Measurements from ENCODE around the gene BMPER.
A peak's percentile ranks its signal among the peaks of the same experiment; 100 is the strongest.
"Not testable (repeated sequence)": the region's sequence is repeated elsewhere in the genome, so short reads cannot be mapped to it uniquely, and the experiment has no call there.

Gene BMPER

DNA sequence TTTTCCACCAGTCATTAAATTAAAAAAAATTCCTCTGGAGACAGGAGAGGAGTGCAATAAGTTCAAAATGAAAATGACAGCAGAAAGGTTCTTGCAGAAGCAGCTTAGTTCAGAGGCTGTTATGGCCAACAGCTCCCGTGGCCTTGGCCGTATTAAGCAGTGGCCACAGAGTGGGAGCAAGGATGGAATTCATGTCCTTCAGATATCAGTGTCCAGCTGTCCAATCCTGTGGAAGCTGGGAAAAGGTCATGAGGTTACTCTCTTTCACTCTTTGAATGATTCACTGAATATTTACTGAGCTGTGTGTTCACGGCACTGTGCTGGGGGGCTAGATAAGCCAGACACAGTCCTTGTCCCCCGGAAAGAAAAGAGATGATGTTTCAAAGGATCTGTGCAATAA, 231.8 kb downstream of the BMPER start:
- DNase-seq (ENCODE audit: low read depth): no peak

DNA sequence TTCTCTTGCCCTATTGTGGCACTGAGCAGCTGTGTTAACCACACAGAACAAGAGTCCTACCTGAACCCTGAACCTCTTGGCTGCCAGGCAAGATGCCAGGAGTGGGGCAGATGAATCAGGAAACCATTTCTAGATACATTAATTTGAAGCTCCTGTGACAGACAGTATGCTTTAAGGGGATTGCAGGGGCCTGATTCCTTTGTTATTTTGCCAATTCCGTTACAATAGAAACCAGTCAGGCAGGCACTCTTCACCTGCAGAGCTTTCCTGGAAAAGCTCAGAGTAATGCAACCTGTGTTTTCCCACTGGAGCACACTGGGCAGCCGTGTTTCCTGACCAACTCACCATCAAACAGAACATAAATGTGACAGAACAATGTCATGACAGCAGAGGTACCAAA, 233.1 kb downstream of the BMPER start:
- no peak for DNase-seq (ENCODE audit: low read depth)

GRCh38 chr7:34139086-34139485, 233.7 kb downstream of the BMPER start:
- no peak for DNase-seq (ENCODE audit: low read depth)

GRCh38 chr7:34140066-34140465, 234.7 kb downstream of the BMPER start:
- no peak for DNase-seq (ENCODE audit: low read depth)

DNA sequence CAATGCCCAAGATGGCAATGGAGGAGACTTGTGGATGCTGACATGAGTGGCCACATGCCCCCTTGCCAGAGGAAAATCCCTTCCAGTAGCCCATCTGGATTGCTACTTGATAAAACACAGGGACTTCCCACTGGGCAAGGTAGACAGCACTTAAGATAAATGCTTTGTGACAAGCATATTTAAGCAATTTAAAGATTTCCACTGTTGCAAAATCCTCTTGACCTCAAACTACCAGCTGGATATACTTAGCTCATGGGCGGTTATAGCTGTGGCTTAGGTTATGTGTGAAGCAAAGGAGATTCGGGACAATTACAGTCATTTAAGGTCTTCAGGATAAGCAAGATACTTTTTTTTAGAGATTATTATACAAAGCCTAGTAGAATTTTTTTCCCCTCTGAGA, 238.1 kb downstream of the BMPER start:
- DNase-seq (ENCODE audit: low read depth): peak; percentile 72

- DNase-seq (ENCODE audit: low read depth): no peak
Observed at GRCh38 chr7:34145603-34146002, 240.3 kb downstream of the BMPER start.

DNA sequence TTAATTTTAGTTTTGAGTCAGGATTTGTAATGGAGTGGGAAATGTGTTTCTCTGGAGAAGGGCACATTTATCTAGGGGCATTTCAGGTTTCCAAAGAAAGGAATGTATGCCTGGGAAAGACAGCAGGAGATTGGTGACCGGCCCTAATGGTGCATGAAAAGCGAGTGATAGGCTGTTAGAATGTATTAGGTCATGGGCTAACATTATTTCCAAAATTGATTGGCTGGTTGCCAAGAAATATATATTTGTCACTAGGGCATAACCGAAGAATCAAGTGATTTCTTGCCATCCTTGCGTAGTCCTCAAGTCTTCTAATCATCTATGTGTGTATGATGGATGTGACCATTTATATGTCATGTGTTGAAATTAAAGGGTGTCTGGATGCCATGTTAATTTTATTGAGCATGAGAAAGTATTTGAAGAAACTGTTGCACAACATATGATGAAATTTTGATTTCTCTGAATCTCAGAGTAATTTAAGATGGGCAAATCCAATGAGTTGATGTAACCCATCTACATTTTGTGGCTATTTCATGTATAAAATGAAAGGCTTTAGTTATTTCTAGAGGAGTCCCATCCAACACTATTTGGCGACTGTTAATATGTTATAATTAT, 248.4 kb downstream of the BMPER start:
- no peak for DNase-seq (ENCODE audit: low read depth)

DNA sequence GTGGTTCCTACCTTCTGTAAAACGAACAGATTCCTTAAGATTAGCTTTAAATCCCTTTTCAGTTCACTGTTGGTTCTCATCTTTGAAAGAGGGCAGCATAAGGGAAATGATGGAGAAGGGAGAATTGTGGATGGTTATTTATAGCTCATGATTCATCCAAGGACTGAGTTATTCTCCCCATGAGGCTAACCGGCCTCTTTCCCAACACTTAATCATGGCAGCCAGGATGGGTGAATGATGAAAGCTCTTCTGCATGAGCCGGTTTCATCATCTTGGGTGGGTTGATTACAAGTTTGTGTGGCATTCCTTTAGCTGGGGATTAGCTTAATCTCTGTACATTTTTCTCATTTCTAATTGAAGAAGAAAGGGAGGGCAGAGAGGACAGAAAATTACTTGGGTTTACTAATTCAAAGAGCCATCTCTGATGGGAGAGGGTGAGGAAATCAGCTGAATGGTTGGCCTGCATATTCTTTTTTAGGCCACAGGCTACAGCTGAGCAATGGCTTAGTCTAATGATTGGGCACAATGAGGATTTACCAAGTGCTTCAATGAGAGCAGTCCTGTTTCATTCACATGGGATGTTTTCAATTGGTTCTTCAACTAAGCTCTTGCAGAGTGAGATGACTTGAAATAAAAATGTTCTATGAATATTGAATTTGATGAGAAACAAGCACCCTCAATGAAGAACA, 250.0 kb downstream of the BMPER start:
- DNase-seq (ENCODE audit: low read depth): peak; percentile 98

- DNase-seq (ENCODE audit: low read depth): peak; percentile 73
Observed at GRCh38 chr7:34156336-34156735, 251.0 kb downstream of the BMPER start.

DNA sequence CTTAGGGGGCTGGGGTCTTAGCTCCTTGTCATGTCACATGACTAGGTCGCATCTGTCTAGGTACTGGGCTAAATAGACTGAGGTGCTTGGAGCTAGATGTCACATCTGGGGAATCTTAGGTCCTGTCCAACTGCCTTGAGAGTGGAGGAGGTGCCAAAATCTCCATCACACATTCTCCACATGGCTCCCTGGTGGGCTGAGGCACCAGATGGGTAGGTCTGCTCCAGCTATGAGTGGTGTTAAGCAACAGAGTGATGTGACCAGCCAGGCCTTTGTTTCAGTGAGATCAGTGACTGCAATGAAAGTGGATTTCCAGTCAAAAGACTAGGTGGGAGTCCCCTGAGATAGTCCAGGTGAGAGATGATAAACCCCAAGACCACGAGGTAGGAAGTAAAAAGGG, 251.8 kb downstream of the BMPER start:
- no peak for DNase-seq (ENCODE audit: low read depth)

DNA sequence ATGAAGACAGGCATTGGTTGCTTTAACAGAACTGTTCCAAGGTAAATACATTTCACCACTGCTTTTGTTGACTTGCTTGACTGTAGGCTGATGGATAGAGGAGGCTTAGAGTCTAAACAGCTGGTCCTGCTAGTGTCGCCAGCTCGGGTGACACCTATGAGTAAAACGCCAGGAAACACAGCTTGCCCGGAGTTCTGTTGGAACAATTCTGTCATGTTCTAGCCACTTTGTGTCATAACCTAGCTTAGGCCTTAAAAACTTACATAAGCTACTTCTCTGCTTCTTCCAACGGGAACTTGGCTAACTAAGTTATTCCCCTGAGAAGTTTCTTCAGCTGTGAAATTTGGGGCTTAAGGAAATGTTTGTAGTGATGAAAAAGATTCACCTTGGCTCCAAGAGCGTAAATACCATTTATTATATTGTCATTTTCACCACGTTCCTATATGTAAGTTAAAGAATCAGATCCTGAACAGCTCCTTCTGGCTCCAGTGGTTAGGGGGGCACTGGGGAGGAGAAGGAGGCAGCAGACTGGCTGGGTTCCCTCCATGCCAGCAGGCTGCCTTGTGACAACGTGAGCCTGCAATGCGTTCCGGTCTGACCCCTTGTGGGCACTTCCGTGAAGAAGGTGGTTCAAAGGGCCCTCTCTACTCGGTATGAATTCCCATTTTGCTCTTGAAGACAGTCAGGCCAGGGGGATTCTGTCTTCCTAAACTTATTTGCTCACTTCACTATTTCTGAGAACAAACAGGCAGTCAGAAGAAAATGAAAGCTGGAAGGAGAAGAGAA, 253.2 kb downstream of the BMPER start:
- no peak for DNase-seq (ENCODE audit: low read depth)

DNA sequence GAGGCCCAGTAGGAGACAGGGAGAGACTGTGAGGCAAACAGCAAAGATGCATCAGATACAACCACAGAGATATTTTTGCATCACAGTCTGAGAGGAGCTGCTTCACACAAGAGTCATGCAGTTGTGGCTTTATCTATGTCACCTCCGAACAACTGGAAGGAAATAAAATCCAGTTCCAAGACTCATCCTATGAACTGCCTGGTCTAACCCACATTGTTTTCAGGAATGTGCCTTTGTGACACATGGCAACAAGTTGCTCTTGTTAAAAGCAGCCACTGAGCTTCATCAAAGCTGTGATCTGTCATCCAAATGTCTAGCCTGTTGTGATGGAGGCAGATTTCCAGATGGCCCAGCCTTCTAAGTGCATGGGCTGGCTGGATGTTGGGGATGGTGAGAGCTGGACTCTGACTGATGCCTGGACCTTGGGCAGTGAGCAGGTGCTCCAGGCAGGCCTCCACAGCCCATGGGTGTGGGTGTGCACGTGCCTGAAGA, 255.0 kb downstream of the BMPER start:
- peak; percentile 98 for DNase-seq (ENCODE audit: low read depth)

DNA sequence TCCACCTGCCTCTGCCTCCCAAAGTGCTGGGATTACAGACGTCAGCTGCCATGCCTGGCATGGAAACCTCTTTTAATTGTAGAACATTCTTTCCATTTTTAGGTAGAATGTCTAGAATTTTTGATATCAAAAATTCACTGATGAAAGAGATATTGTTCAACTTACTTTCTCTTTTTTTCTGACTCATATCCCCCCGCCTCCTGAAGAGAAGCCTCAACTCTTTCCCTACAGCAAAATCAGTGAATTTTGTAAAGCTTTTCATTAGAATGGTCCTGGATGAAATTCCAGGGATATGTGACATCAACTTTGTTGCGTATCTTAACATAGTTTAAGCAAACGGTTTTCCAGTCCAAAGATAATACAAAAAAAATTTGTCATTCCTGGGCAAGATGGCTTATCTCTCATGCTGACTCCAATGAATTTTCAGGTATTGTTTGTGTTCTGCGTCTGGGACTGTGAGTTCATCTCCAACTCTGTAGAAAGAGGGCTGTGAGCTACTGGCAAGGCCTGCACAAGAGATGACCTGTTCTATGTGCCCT, 256.8 kb downstream of the BMPER start:
- DNase-seq (ENCODE audit: low read depth): peak; percentile 71

DNA sequence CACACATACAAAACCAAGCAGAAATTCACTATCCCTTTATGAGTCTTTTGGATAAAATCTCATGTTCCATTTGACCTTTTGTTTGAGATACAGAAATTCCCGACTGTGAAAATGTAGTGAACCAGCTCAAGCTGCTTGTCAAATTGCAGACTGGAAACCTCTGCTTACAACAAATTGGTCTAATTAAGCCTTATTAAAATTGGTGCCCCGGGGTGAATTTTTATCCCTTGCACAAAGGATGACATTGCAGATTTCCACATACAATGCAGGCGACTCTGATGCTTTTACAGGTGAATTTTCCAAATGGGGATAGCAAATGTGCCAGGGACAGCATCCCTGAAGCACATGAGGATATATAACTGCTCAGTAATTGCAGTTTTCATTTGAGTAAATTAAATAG, 257.3 kb downstream of the BMPER start:
- no peak for DNase-seq (ENCODE audit: low read depth)

DNA sequence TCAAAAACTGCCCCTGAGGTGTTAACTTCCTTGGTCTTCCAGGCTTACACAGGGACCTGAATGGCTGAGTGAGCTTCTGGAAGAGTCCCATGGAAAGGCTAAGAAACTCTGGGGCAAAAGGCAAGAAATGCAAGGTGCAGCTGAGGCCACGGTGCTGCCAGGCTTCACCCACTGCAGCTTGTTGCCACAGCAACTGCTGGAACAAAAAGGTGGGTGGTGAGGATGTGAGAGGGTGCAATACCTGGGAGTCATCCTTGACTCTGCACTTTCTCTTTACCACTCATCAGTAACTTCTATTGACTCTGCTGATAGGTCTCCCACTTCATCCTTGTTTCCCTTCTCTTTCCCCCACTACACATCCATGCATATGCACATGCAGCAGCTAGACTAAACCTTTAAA, 258.6 kb downstream of the BMPER start:
- no peak for DNase-seq (ENCODE audit: low read depth)

GRCh38 chr7:34165466-34165865, 260.1 kb downstream of the BMPER start:
- peak; percentile 33 for DNase-seq (ENCODE audit: low read depth)

DNA sequence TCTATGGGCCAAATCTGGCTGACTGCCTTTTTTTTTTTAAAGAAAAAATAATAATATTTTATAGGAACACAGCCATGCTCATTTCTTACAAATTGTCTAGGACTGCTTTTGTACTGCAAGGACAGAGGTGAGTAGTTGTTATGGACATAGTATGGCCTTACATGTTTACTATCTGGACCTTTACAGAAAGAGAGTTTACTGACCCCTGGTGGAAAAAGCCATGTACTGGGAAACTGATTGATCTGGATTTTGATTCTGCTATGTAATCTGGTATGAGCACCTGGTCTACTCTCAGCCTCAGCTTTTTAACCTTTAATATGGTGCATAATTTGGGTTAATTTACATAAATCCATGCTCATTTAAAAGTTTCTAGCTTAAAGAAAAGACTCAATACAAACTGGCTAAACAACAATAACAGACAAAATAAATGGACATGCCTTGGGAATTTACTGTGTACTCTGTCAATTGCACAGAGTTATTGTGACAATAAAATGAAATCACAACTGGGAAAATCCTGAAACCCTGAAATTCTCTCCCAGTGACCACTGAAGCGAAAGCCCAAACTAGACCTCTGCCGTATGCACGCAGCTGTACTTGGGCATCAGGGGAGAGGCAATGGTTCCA, 260.7 kb downstream of the BMPER start:
- DNase-seq (ENCODE audit: low read depth): peak; percentile 65

- no peak for DNase-seq (ENCODE audit: low read depth)
Observed at GRCh38 chr7:34168013-34168412, 262.7 kb downstream of the BMPER start.

- DNase-seq (ENCODE audit: low read depth): not testable (repeated sequence)
Observed at GRCh38 chr7:34174688-34175616, 269.6 kb downstream of the BMPER start.

- no peak for DNase-seq (ENCODE audit: low read depth)
Observed at GRCh38 chr7:34175837-34176236, 270.5 kb downstream of the BMPER start.

DNA sequence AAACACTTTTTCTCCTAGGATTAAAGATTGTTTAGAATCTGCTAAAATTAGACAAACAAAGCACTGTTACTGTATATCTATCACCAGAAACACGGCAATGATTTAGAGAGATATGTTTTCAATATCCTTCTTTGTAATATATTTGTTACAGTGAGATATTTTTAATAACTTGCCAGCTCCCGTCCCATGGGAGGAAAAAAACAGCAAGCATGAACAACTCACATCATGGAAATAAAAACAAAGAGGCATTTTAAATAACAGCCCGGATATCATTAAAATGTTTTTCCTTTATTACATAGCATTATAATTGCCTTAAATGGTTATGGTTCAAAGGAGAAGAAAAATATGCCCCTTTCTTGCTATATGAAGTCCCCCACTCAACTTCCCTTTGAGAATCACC, 272.1 kb downstream of the BMPER start:
- no peak for DNase-seq (ENCODE audit: low read depth)

All from EH (cell line).